Measurements from ENCODE around the gene SERGEF. TPM values are rescaled to one million over a fixed set of nuclear protein-coding genes. Genes with fewer than 3 reads are reported as not detected.

SERGEF gene
- total and polyA plus RNA-seq, 10 donors = 29.0 to 55.5 (median 38.8) TPM

DNA sequence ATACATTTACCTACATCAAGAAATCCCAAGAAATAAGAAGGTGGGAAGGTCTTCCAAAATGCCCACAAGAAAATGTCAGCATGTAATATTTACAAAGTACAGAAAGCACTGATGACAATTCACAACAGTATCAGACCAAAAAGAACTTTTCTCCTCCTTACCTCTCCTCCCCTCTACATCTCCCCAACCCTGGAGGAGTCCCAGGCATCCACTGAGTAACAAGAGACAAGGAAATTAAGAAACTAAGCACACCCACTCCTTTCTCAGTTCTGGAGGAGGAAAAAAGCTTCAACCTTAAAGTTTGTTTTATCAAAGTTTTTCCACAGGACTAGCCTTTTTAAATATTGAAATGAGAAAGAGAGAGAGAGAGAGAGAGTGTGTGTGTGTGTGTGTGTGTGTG lies 2.0 kb upstream of the SERGEF start:
- Histone ChIP-seq H3K4me1 (peaks cover 0 to 26% (median 16%) of the 10 kb centered on the region in 6 donors), H3K27ac (no peak overlapping the region), H3K36me3 (no peaks in the 10 kb centered on the region), H3K9me3 (peaks cover 0 to 5% (median 0%) of the 10 kb centered on the region in 8 donors), H3K27me3 (replicated peaks in 1 of 7) (no peaks in the 10 kb centered on the region), H3K4me3 (no peak overlapping the region)
- no peak for DNase-seq
- TF ChIP-seq POLR2AphosphoS5 (IDR thresholded peaks at IDR 0.05) = no peak
- no peak for TF ChIP-seq POLR2A (IDR thresholded peaks at IDR 0.05)
- TF ChIP-seq, protein P1, sequence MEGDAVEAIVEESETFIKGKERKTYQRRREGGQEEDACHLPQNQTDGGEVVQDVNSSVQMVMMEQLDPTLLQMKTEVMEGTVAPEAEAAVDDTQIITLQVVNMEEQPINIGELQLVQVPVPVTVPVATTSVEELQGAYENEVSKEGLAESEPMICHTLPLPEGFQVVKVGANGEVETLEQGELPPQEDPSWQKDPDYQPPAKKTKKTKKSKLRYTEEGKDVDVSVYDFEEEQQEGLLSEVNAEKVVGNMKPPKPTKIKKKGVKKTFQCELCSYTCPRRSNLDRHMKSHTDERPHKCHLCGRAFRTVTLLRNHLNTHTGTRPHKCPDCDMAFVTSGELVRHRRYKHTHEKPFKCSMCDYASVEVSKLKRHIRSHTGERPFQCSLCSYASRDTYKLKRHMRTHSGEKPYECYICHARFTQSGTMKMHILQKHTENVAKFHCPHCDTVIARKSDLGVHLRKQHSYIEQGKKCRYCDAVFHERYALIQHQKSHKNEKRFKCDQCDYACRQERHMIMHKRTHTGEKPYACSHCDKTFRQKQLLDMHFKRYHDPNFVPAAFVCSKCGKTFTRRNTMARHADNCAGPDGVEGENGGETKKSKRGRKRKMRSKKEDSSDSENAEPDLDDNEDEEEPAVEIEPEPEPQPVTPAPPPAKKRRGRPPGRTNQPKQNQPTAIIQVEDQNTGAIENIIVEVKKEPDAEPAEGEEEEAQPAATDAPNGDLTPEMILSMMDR (IDR thresholded peaks at IDR 0.05 in 8 of 11, conservative IDR thresholded peaks at IDR 0.05 in 3 of 11) = no peak
- intact Hi-C loops (cut with DNase I; ENCODE audit: low total_unique reads) = loop anchor here (5.0 kb wide), 1 partner anchor 92 kb away; the partner anchor contains the start of gene SAAL1

DNA sequence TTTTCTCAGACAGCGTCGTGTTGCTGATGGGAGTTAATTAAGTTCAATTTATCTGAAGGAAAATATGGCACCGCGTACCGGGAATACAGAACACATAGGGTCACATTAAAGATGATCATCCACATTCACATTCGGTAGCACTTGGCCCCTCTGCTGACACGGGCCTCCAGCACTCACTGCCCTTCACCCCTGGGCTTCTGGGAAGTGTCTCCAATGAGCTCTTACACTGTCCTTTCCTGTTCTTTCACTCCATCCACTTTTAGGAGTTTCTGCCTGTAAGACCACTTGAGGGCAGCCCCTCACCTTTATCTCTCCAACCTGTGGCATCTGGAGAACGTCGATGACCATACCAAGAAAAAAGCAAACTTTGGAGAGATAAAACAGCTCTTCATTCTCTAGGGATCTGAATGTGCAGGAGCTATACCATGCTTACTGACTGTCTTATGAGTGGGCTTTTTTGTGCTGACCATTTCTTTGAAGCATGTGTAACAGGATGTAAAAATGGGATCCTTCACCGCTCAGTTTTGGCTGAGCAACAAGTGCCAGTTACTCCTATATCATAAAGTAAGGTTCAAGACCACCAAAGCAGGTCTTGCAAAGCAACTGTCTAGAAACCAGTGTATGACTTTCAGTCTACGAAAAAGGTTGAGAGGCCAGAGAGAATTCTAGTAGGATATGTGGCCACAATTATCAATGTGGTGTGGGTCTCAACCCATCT lies 1.1 kb upstream of the SERGEF start:
- intact Hi-C loops (cut with DNase I; ENCODE audit: low total_unique reads) = loop anchor here (5.0 kb wide), 1 partner anchor 93 kb away; the partner anchor contains the start of gene SAAL1

GRCh38 chr11:18012122-18012905 lies 533 bp downstream of the SERGEF start:
- Histone ChIP-seq H3K4me3 (peak overlapping the region; percentile 51 to 93 (median 82)), H3K9me3 (peaks cover 0 to 5% (median 0%) of the 10 kb centered on the region in 8 donors), H3K27me3 (replicated peaks in 1 of 7) (no peaks in the 10 kb centered on the region), H3K36me3 (peaks cover 0 to 5% (median 0%) of the 10 kb centered on the region in 6 donors), H3K27ac (peak overlapping the region; percentile 75 to 92 (median 88)), H3K4me1 (peaks cover 0 to 26% (median 16%) of the 10 kb centered on the region in 6 donors)
- intact Hi-C loops (cut with DNase I; ENCODE audit: low total_unique reads) = loop anchor here (5.0 kb wide), 1 partner anchor 95 kb away; the partner anchor contains the start of gene SAAL1
- TF ChIP-seq, protein P1 (IDR thresholded peaks at IDR 0.05 in 8 of 11, conservative IDR thresholded peaks at IDR 0.05 in 3 of 11) = no peak
- TF ChIP-seq POLR2AphosphoS5 (IDR thresholded peaks at IDR 0.05) = no peak
- TF ChIP-seq POLR2A (IDR thresholded peaks at IDR 0.05) = no peak
- 16 to 29% (median 19%) methylated on average over 23 to 46 of the region's 46 CpGs for WGBS, 5 donors
- no peak for DNase-seq

More for the DNA sequence above, 1.1 kb upstream of the SERGEF start:
- Histone ChIP-seq H3K36me3 (no peaks in the 10 kb centered on the region), H3K27me3 (replicated peaks in 1 of 7) (no peaks in the 10 kb centered on the region), H3K27ac (peak overlapping the region; percentile 75 to 92 (median 88)), H3K9me3 (peaks cover 0 to 5% (median 0%) of the 10 kb centered on the region in 8 donors), H3K4me1 (peaks cover 0 to 26% (median 16%) of the 10 kb centered on the region in 6 donors), H3K4me3 (peak overlapping the region; percentile 51 to 93 (median 82))
- no peak for DNase-seq
- 17 to 23% (median 18%) methylated on average over 9 to 11 of the region's 11 CpGs for WGBS, 5 donors
- TF ChIP-seq POLR2AphosphoS5 (IDR thresholded peaks at IDR 0.05) = no peak
- TF ChIP-seq POLR2A (IDR thresholded peaks at IDR 0.05) = no peak
- TF ChIP-seq, protein P1 (IDR thresholded peaks at IDR 0.05 in 8 of 11, conservative IDR thresholded peaks at IDR 0.05 in 3 of 11) = no peak

All from spleen (tissue), 11 donors.